ENCODE data around the gene NSD2.

DNA sequence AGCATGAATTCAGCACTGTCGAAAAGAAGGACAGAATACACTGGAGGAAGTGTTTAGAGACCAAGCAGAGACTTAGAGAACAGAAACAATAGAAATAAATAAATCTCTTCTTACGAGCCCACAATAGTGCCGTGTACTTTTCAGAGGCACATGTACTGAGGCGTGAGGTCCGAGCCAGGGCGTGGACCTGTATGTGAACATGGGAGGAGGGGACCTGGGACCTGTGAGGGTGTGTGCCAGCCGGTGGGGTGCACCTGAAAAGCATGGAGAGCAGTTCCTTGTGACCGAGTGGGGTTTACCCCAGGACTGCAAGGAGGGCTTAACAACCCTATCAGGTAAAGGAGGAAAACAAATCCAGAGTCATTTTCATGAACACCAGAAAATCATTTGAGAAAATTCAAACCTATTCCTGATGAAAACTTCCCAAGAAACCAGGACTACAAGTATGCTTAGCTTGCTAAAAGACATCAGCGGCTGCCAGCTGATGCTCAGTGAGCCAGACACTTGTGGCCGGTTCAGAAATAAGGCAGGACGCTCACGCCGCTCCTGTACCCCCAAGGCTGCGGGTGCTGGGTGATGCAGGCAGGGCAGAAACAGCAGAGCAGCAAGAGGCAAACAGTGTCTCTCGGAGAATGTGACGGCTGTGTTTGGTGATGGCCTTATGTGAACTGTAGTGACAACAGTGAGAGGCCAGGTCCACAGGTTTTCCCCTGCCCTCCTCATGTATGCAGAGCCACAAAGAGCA lies 100.4 kb downstream of the NSD2 start:
- TF ChIP-seq, protein P1, sequence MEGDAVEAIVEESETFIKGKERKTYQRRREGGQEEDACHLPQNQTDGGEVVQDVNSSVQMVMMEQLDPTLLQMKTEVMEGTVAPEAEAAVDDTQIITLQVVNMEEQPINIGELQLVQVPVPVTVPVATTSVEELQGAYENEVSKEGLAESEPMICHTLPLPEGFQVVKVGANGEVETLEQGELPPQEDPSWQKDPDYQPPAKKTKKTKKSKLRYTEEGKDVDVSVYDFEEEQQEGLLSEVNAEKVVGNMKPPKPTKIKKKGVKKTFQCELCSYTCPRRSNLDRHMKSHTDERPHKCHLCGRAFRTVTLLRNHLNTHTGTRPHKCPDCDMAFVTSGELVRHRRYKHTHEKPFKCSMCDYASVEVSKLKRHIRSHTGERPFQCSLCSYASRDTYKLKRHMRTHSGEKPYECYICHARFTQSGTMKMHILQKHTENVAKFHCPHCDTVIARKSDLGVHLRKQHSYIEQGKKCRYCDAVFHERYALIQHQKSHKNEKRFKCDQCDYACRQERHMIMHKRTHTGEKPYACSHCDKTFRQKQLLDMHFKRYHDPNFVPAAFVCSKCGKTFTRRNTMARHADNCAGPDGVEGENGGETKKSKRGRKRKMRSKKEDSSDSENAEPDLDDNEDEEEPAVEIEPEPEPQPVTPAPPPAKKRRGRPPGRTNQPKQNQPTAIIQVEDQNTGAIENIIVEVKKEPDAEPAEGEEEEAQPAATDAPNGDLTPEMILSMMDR (IDR thresholded peaks at IDR 0.05): no peak
- no peak for TF ChIP-seq EZH2phosphoT487 (IDR thresholded peaks at IDR 0.05)
